ENCODE measurements around the gene PLAAT2. TPM values are rescaled to one million over a fixed set of nuclear protein-coding genes. Genes with fewer than 3 reads are reported as not detected.

PLAAT2 gene
- total RNA-seq, 1 donor from 2014 or later, result not detected

GRCh38 chr11:63520606-63521170, 42.5 kb downstream of the PLAAT2 start:
- Histone ChIP-seq H3K4me1 (no peaks in the 10 kb centered on the region), H3K27ac (no peak overlapping the region), H3K27me3 (no peaks in the 10 kb centered on the region), H3K36me3 (no peaks in the 10 kb centered on the region), H3K4me3 (no peak overlapping the region), H3K9me3 (no peaks in the 10 kb centered on the region)
- DNase-seq (ENCODE audit: extremely low spot score in 2 of 2), result no peak
- TF ChIP-seq POLR2A (IDR thresholded peaks at IDR 0.05), result no peak
- TF ChIP-seq POLR2AphosphoS5 (IDR thresholded peaks at IDR 0.05; ENCODE audit: insufficient read depth in 1 of 2, low read depth in 1 of 2), result no peak
- no peak for TF ChIP-seq CTCF (IDR thresholded peaks at IDR 0.05)
- intact Hi-C loops (cut with DNase I), result no loop called here

GRCh38 chr11:63518548-63518947, 44.6 kb downstream of the PLAAT2 start:
- no peaks in the 10 kb centered on the region for H3K27me3 ChIP-seq
- intact Hi-C loops (cut with DNase I), result no loop called here
- TF ChIP-seq CTCF (IDR thresholded peaks at IDR 0.05), result no peak
- TF ChIP-seq POLR2AphosphoS5 (IDR thresholded peaks at IDR 0.05; ENCODE audit: insufficient read depth in 1 of 2, low read depth in 1 of 2), result no peak
- TF ChIP-seq POLR2A (IDR thresholded peaks at IDR 0.05), result no peak
- DNase-seq (ENCODE audit: extremely low spot score in 2 of 2), result no peak
- no peak overlapping the region for H3K27ac ChIP-seq
- H3K9me3 ChIP-seq, result no peaks in the 10 kb centered on the region
- no peaks in the 10 kb centered on the region for H3K4me1 ChIP-seq
- no peaks in the 10 kb centered on the region for H3K36me3 ChIP-seq
- no peak overlapping the region for H3K4me3 ChIP-seq

GRCh38 chr11:63517156-63517555, 46.0 kb downstream of the PLAAT2 start:
- no peak for DNase-seq (ENCODE audit: extremely low spot score in 2 of 2)
- Histone ChIP-seq H3K4me1 (no peaks in the 10 kb centered on the region), H3K27me3 (no peaks in the 10 kb centered on the region), H3K27ac (no peak overlapping the region), H3K9me3 (no peaks in the 10 kb centered on the region), H3K4me3 (no peak overlapping the region), H3K36me3 (no peaks in the 10 kb centered on the region)
- intact Hi-C loops (cut with DNase I), result no loop called here
- TF ChIP-seq CTCF (IDR thresholded peaks at IDR 0.05) (no peak), POLR2AphosphoS5 (IDR thresholded peaks at IDR 0.05; ENCODE audit: insufficient read depth in 1 of 2, low read depth in 1 of 2) (no peak), POLR2A (IDR thresholded peaks at IDR 0.05) (no peak)

GRCh38 chr11:63516109-63516508, 47.1 kb downstream of the PLAAT2 start:
- no peaks in the 10 kb centered on the region for H3K9me3 ChIP-seq
- no peaks in the 10 kb centered on the region for H3K4me1 ChIP-seq
- H3K27me3 ChIP-seq, result no peaks in the 10 kb centered on the region
- no peak for DNase-seq (ENCODE audit: extremely low spot score in 2 of 2)
- H3K27ac ChIP-seq, result no peak overlapping the region
- no peak for TF ChIP-seq POLR2AphosphoS5 (IDR thresholded peaks at IDR 0.05; ENCODE audit: insufficient read depth in 1 of 2, low read depth in 1 of 2)
- no peak for TF ChIP-seq CTCF (IDR thresholded peaks at IDR 0.05)
- no peak for TF ChIP-seq POLR2A (IDR thresholded peaks at IDR 0.05)
- intact Hi-C loops (cut with DNase I), result no loop called here
- H3K4me3 ChIP-seq, result no peak overlapping the region
- no peaks in the 10 kb centered on the region for H3K36me3 ChIP-seq

- Histone ChIP-seq H3K4me1 (no peaks in the 10 kb centered on the region), H3K36me3 (no peaks in the 10 kb centered on the region), H3K27me3 (no peaks in the 10 kb centered on the region), H3K9me3 (no peaks in the 10 kb centered on the region), H3K4me3 (no peak overlapping the region), H3K27ac (no peak overlapping the region)
- TF ChIP-seq POLR2A (IDR thresholded peaks at IDR 0.05) (no peak), CTCF (IDR thresholded peaks at IDR 0.05) (no peak), POLR2AphosphoS5 (IDR thresholded peaks at IDR 0.05; ENCODE audit: insufficient read depth in 1 of 2, low read depth in 1 of 2) (no peak)
- DNase-seq (ENCODE audit: extremely low spot score in 2 of 2), result no peak
- intact Hi-C loops (cut with DNase I), result no loop called here
These were observed 50.4 kb downstream of the PLAAT2 start for GRCh38 chr11:63512816-63513215.

All from vagina (tissue), 2 donors.